ENCODE data around the gene SAA4.
"Not testable (repeated sequence)": the region's sequence is repeated elsewhere in the genome, so short reads cannot be mapped to it uniquely, and the experiment has no call there.

DNA sequence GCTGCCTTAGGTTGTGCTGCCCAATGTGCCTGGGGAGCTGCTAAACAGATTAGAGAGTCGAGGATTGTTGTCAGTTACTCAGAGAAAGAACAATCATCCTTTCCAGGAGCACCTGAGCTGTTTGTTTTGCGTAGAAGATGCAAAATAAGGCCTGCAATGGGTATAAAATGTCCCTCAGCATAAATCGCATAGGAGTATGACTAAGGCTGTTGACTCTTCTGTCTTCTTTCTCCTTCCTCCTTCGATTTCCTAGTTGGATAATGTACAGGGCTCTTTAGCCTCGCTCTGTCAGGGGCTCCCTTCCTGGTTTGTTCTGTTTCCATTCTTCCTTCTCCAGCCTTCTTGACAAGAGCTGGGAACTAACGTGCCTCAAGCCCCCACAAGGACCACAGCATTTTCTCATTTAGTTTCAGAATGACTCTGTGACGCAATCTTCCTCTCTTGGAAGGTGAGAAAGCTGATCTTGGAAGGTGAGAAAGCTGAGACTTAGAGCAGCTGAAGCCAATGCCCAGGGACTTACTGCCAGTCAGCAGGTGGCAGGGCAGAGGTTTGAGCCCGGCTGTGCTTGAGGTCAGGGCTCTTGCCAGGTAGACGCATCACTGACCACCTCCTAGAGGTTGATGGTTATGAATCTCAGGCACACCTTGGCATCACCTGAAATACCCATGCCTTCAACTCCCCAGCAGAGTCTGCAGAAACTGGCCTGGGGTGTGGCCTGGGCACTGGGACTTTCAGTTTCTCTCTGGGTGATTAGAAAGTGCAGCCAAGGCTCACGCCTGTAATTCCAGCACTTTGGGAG lies 30.9 kb upstream of the SAA4 start:
- not testable (repeated sequence) for TF ChIP-seq POLR2A (IDR thresholded peaks at IDR 0.05)
- TF ChIP-seq, protein P1, sequence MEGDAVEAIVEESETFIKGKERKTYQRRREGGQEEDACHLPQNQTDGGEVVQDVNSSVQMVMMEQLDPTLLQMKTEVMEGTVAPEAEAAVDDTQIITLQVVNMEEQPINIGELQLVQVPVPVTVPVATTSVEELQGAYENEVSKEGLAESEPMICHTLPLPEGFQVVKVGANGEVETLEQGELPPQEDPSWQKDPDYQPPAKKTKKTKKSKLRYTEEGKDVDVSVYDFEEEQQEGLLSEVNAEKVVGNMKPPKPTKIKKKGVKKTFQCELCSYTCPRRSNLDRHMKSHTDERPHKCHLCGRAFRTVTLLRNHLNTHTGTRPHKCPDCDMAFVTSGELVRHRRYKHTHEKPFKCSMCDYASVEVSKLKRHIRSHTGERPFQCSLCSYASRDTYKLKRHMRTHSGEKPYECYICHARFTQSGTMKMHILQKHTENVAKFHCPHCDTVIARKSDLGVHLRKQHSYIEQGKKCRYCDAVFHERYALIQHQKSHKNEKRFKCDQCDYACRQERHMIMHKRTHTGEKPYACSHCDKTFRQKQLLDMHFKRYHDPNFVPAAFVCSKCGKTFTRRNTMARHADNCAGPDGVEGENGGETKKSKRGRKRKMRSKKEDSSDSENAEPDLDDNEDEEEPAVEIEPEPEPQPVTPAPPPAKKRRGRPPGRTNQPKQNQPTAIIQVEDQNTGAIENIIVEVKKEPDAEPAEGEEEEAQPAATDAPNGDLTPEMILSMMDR (IDR thresholded peaks at IDR 0.05), result not testable (repeated sequence)
